HG03457 (cell line): ENCODE results near the gene NCAM2.

Experiments
- ATAC-seq: cut with Tn5 transposase; IDR thresholded peaks from one replicate; pipeline ENCODE4 v1.9.1; 2021; ENCODE audit warnings: moderate number of reproducible peaks; ENCODE audit not compliant: unreplicated experiment

Gene NCAM2

DNA sequence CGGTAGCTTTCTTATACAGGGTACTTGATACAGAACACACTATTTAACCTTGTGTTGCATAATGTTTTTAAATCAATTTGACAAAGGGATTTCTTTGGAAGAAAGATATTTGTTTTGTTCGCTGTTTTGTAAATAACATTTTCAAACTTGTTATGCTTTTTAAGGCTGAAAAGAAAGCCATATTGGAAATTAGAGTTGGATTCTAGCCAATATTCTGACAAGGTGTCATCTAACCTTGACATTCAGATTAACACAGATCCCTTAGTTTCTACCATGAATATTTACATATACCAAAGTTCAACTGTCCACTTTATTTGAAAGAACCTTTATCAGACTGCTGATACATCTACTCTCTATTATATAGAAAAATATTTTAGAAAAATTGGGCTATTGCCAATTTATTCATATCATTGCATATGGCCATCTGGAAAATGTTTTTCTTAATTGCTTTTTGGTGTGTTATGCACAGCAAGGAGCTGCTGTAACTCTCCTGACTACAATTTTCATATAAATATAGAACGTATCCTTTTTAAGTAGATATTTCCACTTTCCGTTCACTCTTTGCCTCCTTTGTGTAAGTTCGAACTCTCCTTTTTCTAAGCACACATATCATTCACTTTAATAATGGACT, 206.3 kb downstream of the NCAM2 start:
- no peak for ATAC-seq

DNA sequence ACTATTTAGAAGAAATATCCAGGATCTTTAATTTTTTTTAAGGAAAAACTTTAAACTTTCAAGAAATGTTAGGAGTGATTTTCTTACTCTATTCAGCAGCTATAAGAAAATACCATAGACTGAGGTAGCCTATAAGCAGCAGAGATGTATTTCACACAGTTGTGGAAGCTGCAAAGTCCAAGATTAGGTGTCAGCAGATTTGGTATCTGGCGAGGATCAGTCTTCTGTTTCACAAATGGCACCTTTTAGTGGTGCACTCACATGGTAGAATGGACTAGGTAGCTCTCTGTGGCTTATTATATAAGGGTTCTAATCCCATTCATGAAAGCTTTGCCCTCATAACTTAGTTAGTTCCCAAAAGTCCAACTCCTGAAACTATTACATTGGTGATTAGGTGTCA, 207.4 kb downstream of the NCAM2 start:
- ATAC-seq, result no peak

DNA sequence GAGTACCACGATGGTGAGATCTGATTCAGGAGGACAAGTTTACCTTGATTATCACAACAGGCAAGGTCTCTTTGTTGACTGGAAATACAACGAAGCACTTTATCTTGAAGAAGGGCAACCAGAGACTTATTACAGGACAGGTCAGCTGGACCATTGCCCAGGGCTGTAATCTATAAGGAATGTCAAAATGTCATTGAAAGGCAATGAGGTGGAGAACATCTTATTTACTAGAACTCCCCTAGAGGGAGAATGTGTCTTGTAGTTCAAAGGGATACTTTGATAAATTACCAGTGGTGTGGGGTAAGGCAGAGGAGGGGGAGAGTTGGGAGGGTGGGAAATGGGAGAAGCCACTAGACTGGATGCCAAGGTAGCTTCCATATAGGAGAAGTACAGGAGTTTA, 212.3 kb downstream of the NCAM2 start:
- no peak for ATAC-seq

DNA sequence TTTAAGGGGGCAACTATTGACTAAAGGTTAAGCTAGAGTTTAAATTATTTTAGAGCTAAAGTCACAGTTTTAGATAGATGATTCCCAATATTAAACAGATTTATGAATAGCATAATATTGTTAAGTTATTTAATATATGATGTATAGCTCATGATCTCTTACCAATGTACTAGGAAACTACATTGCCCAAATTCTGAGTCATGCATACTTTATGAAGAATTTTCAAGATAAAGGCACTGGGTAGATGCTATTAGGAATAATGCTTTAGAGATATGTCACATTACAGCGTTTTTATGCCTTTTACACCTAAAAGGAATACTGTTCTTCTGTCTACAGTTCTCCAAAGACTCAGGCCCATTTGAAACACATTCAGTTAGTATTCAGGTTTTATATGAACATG, 215.1 kb downstream of the NCAM2 start:
- ATAC-seq, result no peak

DNA sequence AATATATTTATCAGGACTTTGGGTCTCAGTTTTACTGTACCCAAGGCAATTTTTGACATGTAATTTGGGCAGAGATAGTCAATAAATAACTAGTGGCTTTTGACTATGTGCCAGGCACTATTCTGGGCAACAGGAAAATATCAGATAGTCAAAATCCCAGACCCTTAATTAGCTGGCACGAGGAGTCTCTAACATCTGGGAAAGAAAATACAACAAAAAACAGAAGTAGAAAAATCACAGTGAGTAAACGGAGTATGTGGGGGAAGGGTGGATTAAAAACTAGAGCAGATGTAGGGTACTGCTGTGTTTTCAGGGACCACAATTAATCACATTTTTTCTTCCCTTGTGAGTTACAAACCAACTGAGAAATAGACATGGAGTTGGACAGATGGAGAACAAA, 217.8 kb downstream of the NCAM2 start:
- ATAC-seq, result no peak

DNA sequence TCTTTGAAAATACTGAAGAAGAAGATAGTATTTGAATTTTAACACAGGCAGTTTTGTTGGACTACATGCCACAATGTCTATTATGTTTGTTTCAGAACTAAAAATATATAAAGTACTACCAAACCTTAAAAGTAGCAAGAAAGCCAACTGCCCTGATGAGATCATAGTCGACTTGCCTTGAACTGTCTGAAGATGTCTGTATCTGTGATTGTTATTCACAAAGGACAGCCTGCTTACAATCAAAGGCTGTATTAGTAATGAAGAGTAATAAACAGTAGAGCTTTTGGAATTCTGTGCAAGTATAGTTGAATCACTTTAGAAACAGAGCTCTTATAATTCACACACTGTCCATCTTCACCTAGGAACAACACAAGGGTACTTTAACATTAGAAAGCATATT, 228.3 kb downstream of the NCAM2 start:
- no peak for ATAC-seq

DNA sequence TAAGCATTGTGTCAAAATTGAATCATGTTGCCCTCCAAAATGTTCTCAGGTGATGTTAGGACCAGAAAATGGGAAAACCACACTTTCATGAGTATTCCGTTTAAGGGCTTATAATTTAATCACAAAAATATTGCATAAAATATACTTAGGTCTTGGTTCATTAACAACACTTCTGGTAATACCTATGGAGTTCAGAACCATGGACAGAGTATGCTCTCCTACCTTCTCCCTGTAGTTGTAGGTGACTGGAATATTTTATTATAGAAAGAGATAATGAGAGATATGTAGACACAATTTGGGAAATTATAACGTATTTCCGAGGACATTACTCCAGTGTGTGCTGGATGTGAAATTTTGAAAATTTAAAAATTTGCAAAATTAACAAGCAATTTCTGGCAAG, 232.5 kb downstream of the NCAM2 start:
- no peak for ATAC-seq

DNA sequence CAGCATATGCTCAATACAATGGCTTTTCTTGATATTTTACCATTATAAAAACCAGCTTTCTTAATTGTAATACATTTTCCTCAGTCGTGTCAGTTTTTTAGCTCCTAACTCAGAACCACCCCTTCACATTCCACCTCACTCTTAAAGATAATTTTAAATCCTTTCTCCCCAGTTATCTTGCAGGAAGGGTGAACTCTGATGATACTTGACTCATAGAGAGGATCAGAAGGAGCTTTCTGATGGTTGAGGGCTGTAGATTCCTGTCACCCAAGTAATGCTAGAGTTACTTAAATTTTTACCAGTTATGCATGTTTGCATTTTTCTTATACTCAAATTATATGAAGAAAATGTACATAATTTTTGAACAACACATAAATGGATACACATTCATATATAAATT, 233.7 kb downstream of the NCAM2 start:
- no peak for ATAC-seq

DNA sequence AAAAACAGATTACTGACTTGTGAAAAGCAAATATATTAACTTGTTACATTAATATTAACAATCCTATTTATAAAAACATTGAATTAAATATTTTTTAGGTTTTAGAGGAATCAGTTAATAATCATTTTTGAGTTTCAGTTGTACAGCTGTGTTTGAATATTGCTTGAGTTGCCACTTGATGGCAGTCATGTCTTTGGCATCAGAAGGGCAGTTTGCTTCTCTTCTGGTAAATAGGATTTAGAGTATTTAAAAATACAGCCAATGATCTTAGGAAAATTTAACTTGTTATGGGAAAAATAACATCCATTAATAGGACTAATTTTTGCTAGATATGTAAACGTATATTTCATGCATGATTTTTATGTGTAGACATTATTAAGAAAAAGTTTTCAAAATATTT, 234.1 kb downstream of the NCAM2 start:
- ATAC-seq, result no peak

DNA sequence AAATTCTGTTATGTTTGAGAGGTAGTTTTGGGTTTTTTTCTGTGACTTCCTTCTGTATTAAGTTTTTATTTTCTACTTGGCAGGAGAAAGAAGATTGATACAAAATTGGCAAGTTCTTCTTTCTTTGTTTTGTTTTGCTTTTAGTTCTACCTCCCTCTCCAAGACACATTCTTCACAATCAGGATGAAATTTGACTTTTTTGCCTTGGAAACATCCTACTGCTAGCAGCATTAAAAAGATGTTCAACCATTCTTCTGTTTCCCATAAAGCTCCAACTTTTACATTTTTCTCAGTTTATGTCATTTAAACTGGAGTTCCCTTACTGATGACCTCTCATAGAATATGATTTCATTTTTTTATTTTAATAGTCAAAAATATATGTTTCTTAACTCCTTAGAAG, 234.8 kb downstream of the NCAM2 start:
- no peak for ATAC-seq

DNA sequence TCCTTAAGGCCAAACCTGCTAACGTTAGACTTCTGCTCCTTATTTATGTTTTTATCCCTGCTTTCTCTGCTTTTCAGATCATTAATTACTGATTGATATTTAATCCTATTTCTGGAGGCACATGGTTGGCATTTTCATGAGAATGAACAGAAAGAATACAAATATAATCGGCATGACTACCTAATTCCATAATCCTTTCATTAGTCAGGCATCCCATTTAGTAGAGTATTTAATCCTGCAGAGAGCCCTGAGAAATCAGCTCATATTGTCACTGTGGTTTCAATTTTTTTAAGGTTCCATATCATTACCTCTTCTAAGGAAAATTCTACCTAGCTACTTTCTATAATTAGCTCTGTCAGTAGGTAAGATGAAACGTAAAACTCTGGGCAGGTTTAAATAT, 238.8 kb downstream of the NCAM2 start:
- no peak for ATAC-seq

DNA sequence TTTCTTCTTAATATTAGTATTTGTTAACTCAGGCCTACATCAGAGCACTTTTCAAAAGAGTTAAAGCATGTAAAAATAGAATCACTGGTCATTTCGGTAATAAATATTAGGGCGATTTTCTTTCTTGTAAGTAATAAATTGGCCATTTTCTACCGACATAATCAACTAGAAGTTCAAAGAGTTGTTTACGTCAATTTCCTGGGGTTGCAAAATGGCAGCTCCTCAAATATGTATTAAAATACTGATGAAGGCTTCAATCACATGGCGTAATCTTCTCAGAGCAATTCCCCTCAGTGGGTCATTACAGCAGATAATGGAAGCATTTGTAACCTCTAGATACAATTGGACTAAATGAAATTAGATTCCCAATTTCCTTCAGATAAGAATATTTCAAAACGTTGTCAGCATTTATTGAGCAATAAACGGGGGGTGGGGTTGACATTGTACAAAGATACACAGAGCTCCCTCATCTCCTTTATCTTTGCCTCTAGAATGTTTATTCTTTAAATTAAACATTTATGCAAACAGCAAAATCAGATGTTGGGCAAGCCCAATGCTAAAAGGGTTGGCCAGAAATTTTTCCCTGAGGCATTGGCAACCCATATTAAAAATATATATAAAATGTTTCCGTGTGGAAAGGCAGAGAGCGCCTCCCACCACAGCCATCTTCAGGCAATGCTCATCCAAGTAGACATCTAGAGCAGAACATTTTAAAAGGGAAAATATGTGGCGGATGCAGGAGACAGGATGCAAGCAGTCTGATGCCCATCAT, 240.6 kb downstream of the NCAM2 start:
- no peak for ATAC-seq

DNA sequence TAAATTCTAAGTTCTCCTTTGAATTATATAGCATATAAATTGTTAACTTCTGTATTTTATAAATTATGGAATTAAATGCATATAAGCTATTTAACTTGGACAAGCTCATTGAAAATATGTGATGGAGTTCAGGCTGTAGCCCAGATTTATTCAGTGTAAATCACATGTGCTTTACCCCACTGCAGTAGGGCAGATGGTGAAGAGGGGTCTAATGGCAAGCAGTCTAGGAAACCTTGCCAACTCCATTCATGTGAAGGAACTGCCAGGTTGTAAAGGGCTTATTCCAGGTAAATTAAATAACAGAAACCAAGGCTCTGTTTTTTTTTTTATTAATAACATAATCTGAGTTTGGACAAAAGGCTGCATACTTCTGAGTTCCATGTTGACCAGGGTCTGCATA, 243.2 kb downstream of the NCAM2 start:
- no peak for ATAC-seq

DNA sequence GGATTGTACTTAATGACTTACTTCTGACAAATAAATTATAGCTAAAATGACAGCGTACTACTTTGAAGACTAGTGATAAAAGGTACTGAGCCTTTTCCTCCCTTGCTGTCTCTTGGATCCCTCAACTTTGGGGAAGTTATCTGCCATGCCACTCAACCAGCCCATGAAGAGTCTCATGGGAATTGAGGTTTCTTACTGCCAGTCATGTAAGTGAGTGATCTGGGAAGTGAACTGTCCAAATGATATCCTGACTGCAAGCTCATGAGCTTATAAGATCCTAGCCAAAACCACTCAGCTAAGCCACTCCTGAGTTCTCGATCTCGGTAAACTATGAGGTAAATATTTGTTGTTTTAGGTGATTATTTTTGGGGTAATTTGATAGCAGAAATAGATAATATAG, 247.8 kb downstream of the NCAM2 start:
- ATAC-seq, result no peak

DNA sequence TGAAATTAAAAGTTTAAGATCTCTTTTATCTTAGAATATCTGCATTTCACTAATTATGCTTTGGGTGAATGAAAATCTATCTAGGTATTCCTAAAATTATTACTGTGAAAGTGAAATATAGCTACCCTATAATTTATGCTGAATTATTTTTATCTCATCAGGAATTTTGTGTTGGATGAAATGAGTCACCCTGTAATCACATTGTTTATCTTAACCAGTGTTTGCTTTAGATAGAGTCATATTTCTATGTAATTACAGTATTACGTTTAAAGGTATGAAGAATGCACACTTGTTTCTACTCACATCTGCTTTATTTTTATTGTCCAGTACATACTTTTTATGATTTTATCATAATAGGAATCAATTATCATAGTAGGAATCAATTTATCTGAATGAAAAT, 249.2 kb downstream of the NCAM2 start:
- ATAC-seq, result no peak

DNA sequence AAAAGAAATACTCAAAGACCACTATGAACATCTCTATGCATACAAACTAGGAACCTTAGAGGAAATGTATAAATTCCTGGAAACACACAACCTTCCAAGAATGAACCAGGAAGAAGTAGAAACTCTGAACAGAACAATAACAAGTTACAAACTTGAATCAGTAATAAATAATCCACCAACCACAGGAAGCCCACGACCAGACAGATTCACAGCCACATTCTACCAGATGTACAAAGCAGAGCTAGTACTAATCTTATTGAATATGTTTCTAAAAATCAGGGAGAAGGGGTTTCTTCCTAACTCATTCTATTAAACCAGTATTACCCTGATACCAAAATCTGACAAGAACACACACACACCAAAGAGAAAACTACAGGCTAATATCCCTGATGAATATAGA, 263.8 kb downstream of the NCAM2 start:
- ATAC-seq, result no peak

DNA sequence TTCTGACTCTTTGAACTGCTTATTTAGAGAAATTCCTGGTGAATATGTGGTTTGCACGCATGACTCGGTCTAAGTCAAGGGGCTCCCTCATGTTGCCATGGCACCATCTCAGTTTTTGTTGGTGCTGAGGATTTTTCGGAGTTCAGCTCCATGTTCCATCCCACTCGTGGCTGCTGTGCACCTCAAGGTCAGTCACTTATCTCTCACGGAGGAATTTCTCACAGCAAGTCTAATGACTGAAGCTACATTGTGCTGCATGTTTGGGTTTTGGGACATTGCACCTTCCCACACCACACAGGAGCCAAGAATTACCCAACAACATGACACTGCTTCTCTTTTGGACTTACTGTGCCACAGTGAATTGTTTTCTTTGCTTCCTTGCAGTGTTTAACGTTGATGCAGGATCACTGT, 269.9 kb downstream of the NCAM2 start:
- no peak for ATAC-seq

DNA sequence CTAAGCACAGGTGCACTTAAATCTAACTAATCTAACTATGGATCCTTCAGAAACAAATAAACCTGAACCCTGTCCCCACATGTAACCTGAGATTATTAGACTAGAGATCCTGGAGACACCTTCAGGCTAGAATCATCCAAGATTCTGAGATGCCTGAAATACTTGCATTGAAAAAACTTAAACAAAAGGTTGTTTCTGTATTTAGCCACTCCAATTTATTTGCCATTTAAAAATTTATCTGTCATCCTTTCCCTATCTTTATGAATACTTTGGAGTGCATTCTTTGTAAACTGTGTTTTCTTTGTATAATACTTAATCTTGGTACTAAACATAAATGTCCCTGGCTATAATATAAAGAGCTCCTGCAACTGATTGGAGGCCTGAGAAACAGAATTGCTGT, 270.7 kb downstream of the NCAM2 start:
- no peak for ATAC-seq

DNA sequence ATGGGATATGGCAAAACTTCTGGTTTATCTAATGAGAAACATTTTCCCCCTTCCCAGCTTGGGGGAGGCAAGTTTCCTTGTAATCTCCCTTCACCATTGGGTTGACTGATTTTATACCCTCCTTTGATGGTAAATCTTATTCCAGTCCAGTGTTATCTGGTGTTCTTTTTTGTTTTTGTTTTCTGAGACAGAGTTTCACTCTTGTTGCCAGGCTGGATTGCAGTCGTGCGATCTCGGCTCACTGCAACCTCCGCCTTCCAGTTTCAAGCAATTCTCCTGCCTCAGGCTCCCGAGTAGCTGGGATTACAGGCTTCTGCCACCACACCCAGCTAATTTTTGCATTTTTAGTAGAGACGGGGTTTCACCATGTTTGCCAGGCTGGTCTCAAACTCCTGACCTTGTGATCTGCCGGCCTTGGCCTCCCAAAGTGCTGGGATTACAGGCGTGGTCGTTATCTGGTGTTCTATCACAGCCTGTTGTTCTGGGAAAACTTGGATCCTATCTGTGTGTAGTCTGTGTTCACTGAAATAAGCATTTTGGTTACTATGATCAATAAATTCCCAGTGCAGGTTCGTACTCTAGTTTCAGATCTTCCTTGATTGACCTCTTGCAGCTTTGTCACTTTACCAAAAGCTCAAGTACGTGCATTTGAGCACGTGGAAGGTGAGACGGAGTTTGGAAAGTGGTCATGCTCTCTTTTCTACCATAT, 281.1 kb downstream of the NCAM2 start:
- ATAC-seq, result no peak

DNA sequence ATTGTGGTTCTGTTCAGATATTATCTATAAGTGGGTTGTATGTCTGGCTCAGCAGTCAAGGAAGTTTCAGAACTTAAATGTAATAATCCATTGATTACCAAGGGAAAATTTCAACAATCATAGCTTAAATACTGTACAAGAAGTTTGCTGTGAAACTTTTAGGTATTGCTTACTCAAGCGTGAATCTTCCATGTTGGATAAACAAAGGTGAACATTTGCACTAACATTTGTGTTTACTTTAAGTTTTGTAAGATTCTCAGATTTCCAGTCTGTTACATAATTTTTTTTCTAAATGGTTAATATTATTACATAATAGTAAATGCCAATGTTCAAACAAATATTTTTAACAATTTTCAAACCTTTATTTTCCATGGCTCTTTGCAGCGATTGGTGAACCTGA, 285.6 kb downstream of the NCAM2 start:
- ATAC-seq, result no peak

DNA sequence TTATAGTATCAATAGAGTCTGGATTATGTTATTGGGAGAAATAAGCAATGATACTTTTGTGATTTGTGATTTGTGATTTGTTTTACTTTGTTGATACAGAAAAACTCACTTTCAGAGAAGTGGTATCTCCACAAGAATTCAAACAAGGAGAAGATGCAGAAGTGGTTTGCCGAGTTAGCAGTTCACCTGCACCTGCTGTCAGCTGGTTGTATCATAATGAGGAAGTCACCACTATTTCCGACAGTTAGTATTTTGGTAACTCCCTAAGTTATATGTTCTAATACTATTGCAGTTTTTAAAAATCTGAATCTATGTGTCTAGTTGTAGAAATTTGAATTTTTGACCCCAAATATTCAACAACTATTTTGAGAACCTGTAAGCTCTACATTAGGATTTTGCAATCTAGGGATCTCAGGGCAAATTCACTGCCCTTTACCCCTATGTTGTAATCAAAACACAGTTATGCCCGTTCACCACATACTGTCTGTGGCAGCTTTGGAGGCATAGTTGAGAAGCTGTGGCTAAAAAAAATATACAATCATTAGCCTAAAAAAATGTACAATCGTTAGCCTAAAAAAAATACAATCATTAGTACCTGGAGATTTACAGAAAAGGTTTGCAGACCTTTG, 288.1 kb downstream of the NCAM2 start:
- no peak for ATAC-seq

DNA sequence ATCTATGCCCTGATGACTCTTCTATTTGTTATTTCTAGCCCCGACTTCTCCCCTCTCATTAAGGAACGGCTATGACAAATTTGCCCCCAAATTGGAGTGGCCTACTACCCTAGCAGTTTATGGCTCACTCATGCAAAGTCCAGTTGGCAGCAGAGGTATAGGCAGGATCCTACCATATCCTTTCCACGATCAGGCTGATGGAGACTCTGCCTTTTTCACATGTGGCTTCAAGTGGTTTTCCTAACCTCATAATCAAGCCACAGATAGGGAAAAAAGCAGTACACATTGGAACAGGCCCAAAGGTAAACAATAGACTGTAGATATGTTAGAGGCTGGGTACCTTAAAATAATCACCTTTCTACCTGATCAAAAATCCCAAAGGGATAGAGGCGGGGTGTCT, 292.5 kb downstream of the NCAM2 start:
- no peak for ATAC-seq
